Measurements from ENCODE around the gene BEST2.
A peak's percentile ranks its signal among the peaks of the same experiment; 100 is the strongest.

The BEST2 gene

GRCh38 chr19:12731337-12731736, 20.3 kb upstream of the BEST2 start:
- no peak for DNase-seq

- DNase-seq = peak; percentile 69
Measured at GRCh38 chr19:12733369-12734214, 18.0 kb upstream of the BEST2 start.

GRCh38 chr19:12736995-12737834, 14.4 kb upstream of the BEST2 start, which contains the start of gene GET3:
GET3 (plus strand) TSS chr19:12737497; CDS start chr19:12737506, 9 bp downstream.
- DNase-seq = peak; percentile 100

DNA sequence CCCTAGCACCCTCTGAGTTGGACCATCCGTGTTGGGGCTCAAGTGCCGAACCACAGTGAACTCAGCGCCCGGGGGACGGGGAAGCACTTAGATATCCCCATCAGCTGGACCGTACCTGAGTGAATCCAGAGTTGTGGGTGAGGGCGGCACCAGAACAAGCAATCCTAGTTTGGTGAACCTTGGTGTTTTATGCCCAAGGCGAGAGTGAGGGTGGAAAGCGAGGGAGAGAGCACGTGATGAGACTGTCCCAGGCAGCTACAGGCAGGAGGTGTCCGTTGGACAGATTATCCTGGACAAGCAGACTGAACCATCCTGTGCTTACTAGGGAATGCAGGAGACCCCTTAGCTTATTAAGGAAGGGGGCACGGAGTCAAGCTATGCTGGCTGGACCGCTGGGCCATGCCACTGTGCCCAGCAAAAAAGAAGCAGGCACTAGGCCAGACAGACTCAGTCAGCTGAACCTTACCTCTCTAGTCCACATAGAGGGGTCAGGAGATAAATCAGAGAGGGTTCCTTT, 13.7 kb upstream of the BEST2 start:
- no peak for DNase-seq

GRCh38 chr19:12745166-12745897, 6.3 kb upstream of the BEST2 start:
- DNase-seq = no peak

DNA sequence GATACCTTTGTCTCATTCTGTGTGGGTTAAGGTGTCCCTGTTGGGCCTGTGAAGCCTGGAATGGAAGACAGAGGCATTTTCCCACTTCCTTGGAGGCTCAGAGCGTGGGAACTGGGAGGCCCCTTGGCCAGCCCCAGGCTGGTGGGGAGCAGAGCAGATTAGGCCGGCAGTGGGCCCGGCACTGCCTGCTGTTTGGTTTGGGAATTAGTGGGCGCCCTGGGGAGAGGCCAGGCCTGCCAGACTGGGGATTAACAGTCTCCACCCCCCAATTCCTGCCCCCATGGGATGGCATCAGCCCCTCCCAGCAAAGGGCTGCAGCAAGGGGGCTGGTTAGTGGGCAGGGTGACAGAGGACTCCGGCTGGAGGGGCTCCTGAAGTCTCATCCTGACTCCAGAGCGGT, 3.1 kb upstream of the BEST2 start:
- peak; percentile 73 for DNase-seq

DNA sequence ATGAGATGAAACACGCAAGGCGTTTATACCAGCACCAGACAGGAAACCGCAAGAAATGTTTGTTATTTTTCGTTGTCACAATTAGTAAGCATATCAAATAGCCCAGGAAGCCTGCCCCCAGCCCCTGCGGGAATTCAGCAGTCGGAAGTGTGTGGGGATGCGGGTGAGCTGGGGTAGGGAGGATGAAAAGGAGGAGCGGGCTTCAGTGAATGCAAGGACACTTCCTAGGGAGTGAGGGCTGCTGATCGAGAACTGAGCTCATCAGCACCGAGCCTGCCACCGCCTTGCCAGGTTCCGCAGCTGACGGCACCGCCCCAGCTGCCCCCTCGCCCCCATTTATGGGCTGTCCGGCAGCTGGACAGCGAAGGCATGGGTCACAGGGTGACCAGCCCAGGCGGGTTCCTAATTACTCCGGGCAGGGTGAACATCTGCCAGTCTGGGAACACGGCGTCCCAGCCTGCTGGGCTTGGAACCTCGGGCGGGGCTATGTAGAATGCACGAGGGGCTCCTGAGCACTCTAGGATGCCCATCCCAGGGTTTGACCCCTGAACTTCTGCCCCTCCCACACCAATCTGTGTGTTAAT, 1.6 kb upstream of the BEST2 start:
- DNase-seq = no peak

- DNase-seq = no peak
Measured at GRCh38 chr19:12750851-12751250, 740 bp upstream of the BEST2 start.

GRCh38 chr19:12752056-12752781, 628 bp downstream of the BEST2 start:
- DNase-seq = no peak

DNA sequence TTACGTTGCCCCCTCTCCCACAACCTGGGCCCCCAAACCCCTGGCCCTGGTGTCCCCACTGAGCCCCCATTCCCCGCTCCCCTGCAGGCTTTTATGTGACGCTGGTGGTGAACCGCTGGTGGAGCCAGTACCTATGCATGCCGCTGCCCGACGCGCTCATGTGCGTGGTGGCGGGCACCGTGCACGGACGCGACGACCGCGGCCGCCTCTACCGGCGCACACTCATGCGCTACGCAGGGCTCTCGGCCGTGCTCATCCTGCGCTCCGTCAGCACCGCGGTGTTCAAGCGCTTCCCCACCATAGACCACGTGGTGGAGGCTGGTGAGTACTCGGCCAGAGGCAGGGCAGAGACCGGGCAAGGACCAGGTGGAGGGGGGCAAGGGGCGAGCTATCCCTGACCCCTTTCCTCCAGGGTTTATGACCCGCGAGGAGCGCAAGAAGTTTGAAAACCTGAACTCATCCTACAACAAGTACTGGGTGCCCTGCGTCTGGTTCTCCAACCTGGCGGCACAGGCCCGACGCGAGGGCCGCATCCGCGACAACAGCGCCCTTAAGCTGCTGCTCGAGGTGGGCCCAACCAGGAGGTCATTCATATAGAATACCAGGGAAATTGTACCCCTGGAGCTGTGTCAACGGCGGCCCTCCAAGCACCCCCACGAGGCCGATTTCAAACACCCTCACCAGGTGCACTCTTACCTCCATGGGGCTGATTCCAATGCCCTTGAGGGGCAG, 3.0 kb downstream of the BEST2 start:
- DNase-seq = no peak

DNA sequence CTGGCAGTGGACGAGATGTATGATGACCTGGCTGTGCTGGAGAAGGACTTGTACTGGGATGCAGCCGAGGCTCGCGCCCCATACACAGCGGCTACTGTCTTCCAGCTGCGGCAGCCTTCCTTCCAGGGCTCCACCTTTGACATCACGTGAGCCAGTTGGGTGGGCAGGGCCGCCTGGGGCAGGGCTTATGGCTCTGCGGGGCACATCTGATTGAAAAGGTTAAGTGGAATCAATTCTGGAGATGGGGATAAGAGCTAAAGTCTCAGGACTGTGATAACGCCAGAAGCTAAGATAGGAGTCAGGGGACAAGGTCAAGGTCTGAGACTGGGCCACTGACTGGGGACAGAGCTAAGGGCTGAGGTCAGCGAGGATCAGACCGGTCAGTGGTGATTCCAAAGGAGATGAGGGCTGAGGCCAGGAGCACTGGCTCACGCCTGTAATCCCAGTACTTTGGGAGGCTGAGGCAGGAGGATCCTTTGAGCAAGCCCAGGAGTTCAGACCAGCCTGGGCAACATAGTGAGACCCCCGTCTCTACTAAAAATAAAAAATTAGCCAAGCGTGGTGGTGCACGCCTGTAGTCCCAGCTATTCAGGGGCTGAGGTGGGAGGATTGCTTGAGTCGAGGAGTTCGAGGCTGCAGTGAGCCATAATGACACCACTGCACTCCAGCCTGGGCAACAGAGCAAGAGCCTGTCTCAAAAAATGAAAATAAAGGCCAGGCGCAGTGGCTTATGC, 4.7 kb downstream of the BEST2 start:
- no peak for DNase-seq

DNA sequence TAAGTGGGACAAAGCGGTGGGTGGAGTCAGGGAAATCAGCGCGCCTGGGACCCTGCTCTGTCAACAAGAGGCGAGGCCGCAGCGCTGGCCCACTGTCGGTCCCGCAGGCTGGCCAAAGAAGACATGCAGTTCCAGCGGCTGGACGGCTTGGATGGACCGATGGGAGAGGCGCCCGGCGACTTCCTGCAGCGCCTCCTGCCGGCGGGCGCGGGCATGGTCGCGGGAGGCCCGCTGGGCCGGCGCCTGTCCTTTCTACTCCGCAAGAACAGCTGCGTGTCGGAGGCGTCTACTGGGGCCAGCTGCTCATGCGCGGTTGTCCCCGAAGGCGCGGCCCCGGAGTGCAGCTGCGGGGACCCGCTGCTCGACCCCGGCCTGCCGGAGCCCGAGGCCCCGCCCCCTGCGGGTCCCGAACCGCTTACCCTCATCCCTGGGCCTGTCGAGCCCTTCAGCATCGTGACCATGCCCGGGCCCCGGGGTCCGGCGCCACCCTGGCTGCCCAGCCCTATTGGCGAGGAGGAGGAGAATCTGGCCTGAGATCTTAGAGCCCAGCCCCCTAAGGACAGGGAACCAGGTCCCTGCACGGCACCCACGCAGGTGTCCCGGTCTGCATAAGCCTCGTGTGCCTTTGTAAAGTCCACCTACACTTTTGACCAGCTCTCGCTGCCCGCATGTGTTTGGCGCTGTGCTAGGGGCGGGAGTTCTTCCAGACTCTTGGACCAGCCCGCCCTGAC, 6.1 kb downstream of the BEST2 start:
- DNase-seq = peak; percentile 95

- DNase-seq = no peak
Measured at GRCh38 chr19:12759686-12760085, 8.1 kb downstream of the BEST2 start.

GRCh38 chr19:12763100-12763499, 11.5 kb downstream of the BEST2 start:
- DNase-seq = no peak

GRCh38 chr19:12764698-12765097, 13.1 kb downstream of the BEST2 start:
- no peak for DNase-seq

GRCh38 chr19:12766051-12766521, 14.5 kb downstream of the BEST2 start:
- no peak for DNase-seq

GRCh38 chr19:12767150-12767549, 15.6 kb downstream of the BEST2 start:
- DNase-seq = no peak

DNA sequence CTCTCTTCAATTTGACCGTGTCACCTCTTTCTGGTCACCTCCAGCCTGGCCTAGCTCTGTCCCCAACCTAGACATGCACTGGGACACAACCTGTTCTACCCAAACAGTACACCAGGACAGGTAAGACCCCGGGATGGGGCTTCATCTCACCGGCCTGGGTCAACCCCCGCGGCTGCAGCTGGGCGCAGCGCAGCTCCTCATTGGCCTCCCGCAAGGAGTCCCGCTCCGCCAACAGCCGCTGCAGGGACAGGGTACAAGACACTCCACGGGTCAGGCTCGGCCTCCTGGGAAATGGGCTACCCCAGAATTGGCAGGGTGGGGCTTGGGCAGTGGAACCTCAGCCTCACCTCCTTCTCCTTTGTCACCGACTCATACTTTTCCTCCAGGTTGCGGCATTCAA, 16.1 kb downstream of the BEST2 start:
- DNase-seq = no peak

DNA sequence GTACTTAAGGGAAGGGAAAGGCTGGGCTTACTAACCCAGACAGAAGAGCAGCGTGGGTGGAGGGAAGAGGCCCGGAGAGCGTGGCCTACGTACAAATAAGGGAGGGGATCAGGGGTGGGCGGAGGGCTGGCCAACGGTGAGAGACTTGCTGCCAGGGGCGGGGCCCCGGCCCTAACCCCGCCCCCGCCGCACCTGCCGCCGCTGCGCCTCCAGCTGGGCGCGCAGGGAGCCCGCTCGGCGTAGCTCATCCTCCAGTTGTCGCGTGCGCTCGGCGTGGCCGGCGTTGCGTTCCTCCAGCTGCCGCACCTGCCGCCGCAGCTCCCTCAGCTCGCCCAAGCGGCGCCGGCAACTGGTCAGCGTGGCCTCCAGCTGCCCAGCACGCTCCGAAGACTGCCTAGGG, 18.1 kb downstream of the BEST2 start:
- DNase-seq = peak; percentile 98

DNA sequence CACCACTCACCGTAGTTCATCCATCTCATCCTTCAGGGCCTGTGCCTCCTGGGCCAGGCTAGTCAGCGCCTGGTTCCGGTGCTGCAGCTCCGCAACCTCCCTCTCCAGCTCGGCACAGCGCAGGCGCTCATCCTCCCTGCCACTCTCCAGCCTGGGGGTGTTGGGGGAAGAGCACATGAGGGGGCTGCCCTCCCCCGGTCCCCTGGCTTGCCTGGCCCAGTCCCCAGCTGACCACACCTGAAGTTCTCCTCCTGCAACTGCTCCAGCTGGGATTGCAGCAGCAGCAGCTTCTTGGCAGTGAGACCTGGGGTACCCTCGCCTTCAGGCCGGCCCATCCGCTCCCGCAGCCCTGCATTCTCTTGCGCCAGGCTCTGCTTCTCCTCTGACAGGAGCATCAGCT, 19.3 kb downstream of the BEST2 start:
- no peak for DNase-seq

All from NCI-H82 (cell line).